ENCODE measurements around the gene TRIM6.

GRCh38 chr11:5639953-5640352 is 43.5 kb downstream of the TRIM6 start:
- no peak for TF ChIP-seq ZNF274 (IDR thresholded peaks at IDR 0.05; ENCODE audit: low read depth, low read length)
- no peak for TF ChIP-seq YY1 (IDR thresholded peaks at IDR 0.05; ENCODE audit: insufficient read depth, insufficient read length)
- no peak for TF ChIP-seq SUZ12 (IDR thresholded peaks at IDR 0.05; ENCODE audit: extremely low read depth, insufficient read depth, insufficient read length)
